Right lobe of liver (tissue), 6 donors: Measurements from ENCODE around the gene CUEDC1. TPM values are rescaled to one million over a fixed set of nuclear protein-coding genes. Genes with fewer than 3 reads are reported as not detected.
A peak's percentile ranks its signal among the peaks of the same experiment; 100 is the strongest.

Source experiments
- ATAC-seq, 4 donors: fragments of 200-7000 bp; cut with Tn5 transposase; one replicate each; pipeline ENCODE4 v1.9.1; 2020; ENCODE audit warnings: mild to moderate bottlenecking in 4 of 4, moderate library complexity in 4 of 4
- DNase-seq, 3 donors: peaks; one replicate each; pipeline ENCODE4 v3.0.0-alpha.2; 2020
- H3K27ac ChIP-seq, 3 donors: fragments of 200-600 bp; one replicate each; pipeline ENCODE4 v1.8.0; 2022
- H3K27me3 ChIP-seq, 2 donors: fragments of 200-600 bp; one replicate each; pipeline ENCODE4 v1.8.0; 2022
- H3K36me3 ChIP-seq, 4 donors: fragments of 200-600 bp; sonication (generic) in 1 of 4; one replicate each; pipeline versions ENCODE4 v1.5.1 to v1.8.0; 2017 to 2022; ENCODE audit warnings: control low read depth in 1 of 4
- H3K4me1 ChIP-seq, 4 donors: fragments of 200-600 bp; sonication (generic) in 1 of 4; one replicate each; pipeline versions ENCODE4 v1.5.1 to v1.8.0; 2017 to 2022; ENCODE audit warnings: control low read depth in 1 of 4
- H3K4me3 ChIP-seq, 3 donors: fragments of 200-600 bp; one replicate each; pipeline ENCODE4 v1.8.0; 2022
- H3K9me3 ChIP-seq, 4 donors: fragments of 200-600 bp; sonication (generic) in 1 of 4; one replicate each; pipeline versions ENCODE4 v1.5.1 to v1.8.0; 2017 to 2022; ENCODE audit warnings: control low read depth in 1 of 4
- POLR2A ChIP-seq: fragments of 450-650 bp; IDR thresholded peaks from one replicate; pipeline ENCODE4 v1.6.1; 2017; ENCODE audit warnings: antibody characterized with exemption, mild to moderate bottlenecking
- WGBS: methylation state at CpG from one replicate; pipeline ENCODE4 v1.1.6; 2018; ENCODE audit warnings: low coverage, low lambda C conversion rate; ENCODE audit not compliant: insufficient coverage; ENCODE audit errors: missing lambda C conversion rate; 5-methylcytosine and 5-hydroxymethylcytosine counted together
- intact Hi-C, 2 donors: fragments of 100-400 bp; cut with DNase I; formaldehyde crosslinking; loops; one replicate each; pipeline versions ENCODE4 v1.11.2 to v1.14.1; 2022
- total RNA-seq, 6 experiments: library from RNA; depleted of rRNA in 2 of 6; stranded (reverse); fragments of >200 nt in 2 of 6; fragmentation: NEBNext Ultra II Directional in 3 of 6; extraction: Animal tissue kit (Norgen Biotek cat#: 25700) in 3 of 6; gene quantifications; one replicate each; pipeline versions ENCODE4 v1.1.0 to v1.2.4, GENCODE V29; 2016 to 2023
- TF ChIP-seq, protein P1 (sequence below), 4 donors: fragments of 200-600 bp in 3 of 4; fragments of 450-650 bp in 1 of 4; IDR thresholded peaks; one replicate each; pipeline versions ENCODE4 v1.5.1 to v1.8.0; 2016 to 2022; ENCODE audit warnings: antibody characterized with exemption in 4 of 4, mild to moderate bottlenecking in 2 of 4
- donor health status: DM: no; HTN: yes; CAD: no.
- donor health status: DM: no; HTN: no; CAD: no.
- donor health status: DM: no; HTN: no; CAD: no.
- donor health status: DM: no; HTN: yes; CAD: no.
- donor health status: DM: no; HTN: yes; CAD: no.

Gene CUEDC1
- total RNA-seq, 6 experiments from 2014 or later = 4.0 to 8.5 (median 5.5) TPM

DNA sequence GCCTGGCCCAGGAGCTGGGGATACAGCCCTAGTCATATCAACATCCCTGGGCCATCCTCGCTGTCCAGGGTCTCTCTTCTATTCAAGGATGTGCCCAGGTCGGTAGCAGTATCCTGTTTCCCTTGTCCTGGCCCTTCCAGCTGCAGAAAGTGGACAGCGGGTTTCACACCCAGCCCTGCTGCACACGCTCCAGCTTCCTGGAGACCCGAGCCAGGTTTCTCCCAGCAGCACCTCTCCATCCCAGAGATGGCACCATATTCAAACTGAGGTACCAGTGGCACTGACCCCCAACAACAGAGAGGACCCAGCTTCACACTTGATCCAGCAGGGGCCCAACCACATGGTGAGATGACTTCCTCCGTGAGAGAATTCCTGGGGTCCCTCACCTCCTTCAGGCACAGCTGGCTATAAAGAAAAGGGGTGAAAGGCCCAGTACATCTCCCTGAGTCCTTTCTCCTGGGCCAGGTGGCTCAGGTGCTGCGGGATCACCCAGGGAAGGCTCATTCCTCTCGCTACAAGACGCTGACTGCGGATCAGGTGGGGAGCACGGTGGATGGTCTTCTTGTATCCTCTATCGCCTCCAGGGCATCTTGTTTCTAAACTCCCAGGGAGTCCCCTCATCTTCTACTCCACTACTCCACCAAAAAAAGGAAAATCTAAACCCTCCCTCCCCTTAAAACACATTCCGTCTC, 1.4 kb downstream of the CUEDC1 start:
- H3K36me3 ChIP-seq = no peaks in the 10 kb centered on the region
- H3K27me3 ChIP-seq = no peaks in the 10 kb centered on the region
- peak overlapping the region in 1 of 3 donors; percentile 84 for H3K27ac ChIP-seq
- H3K9me3 ChIP-seq = no peaks in the 10 kb centered on the region
- peak overlapping the region in 2 of 3 donors; percentile 66 to 67 for H3K4me3 ChIP-seq
- no peak for DNase-seq
- intact Hi-C loops = no loop called here
- ATAC-seq = peak in 1 of 4 donors; percentile 2
- TF ChIP-seq, protein P1, sequence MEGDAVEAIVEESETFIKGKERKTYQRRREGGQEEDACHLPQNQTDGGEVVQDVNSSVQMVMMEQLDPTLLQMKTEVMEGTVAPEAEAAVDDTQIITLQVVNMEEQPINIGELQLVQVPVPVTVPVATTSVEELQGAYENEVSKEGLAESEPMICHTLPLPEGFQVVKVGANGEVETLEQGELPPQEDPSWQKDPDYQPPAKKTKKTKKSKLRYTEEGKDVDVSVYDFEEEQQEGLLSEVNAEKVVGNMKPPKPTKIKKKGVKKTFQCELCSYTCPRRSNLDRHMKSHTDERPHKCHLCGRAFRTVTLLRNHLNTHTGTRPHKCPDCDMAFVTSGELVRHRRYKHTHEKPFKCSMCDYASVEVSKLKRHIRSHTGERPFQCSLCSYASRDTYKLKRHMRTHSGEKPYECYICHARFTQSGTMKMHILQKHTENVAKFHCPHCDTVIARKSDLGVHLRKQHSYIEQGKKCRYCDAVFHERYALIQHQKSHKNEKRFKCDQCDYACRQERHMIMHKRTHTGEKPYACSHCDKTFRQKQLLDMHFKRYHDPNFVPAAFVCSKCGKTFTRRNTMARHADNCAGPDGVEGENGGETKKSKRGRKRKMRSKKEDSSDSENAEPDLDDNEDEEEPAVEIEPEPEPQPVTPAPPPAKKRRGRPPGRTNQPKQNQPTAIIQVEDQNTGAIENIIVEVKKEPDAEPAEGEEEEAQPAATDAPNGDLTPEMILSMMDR (IDR thresholded peaks at IDR 0.05) = no peak
- TF ChIP-seq POLR2A = no peak
- H3K4me1 ChIP-seq = peaks cover 0 to 28% (median 3%) of the 10 kb centered on the region in 4 donors
- WGBS = 66% methylated on average over 6 of the region's 13 CpGs

DNA sequence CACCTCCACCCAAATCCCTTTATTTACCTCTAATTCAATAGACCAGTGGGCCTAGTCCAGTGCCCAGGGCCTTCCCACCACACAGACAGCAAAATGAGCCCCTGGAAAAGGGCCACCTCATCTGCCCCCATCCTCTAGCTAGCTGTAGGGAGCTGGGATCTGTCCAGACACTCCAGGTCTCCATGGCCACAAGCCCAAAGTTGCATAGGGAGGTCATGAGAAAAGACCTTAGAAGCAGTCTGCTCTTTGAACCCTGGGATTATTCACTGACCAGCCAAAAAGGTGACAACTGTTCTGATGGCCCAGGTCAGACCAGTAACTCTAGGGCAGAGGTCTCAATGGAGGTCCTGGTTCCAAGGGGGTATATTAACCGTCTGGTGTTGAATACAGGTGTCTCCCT, 2.0 kb downstream of the CUEDC1 start:
- H3K4me3 ChIP-seq = no peak overlapping the region
- intact Hi-C loops = no loop called here
- no peak overlapping the region for H3K27ac ChIP-seq
- no peaks in the 10 kb centered on the region for H3K27me3 ChIP-seq
- ATAC-seq = peak; percentile 44 to 59 (median 56)
- no peaks in the 10 kb centered on the region for H3K9me3 ChIP-seq
- DNase-seq = peak in 1 of 3 donors; percentile 68
- no CpG with 5 or more reads among the region's 1 CpG for WGBS
- H3K36me3 ChIP-seq = no peaks in the 10 kb centered on the region
- TF ChIP-seq, protein P1 (IDR thresholded peaks at IDR 0.05) = no peak
- TF ChIP-seq POLR2A = no peak
- H3K4me1 ChIP-seq = peaks cover 0 to 28% (median 3%) of the 10 kb centered on the region in 4 donors

DNA sequence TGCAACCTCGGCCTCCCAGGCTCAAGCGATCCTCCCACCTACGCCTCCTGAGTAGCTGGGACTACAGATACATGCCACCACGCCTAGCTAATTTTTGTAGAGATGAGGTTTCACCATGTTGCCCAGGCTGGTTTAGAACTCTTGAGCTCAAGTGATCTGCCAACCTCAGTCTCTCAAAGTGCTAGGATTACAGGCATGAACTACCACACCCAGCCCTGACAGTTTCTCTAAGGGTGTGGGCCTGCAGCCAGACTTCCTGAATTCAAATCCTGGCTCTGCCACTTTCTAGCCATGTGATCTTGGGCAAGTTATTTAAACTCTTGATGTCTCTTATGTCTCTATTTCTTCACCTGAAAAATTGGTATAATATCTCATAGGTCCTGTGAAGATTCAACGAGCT, 5.6 kb downstream of the CUEDC1 start:
- 25% methylated on average over 1 of the region's 5 CpGs for WGBS
- no peaks in the 10 kb centered on the region for H3K9me3 ChIP-seq
- peaks cover 0 to 44% (median 8%) of the 10 kb centered on the region in 4 donors for H3K4me1 ChIP-seq
- no peaks in the 10 kb centered on the region for H3K27me3 ChIP-seq
- no peak for ATAC-seq
- no peak overlapping the region for H3K4me3 ChIP-seq
- no peaks in the 10 kb centered on the region for H3K36me3 ChIP-seq
- intact Hi-C loops = no loop called here
- DNase-seq = no peak
- TF ChIP-seq POLR2A = no peak
- TF ChIP-seq, protein P1 (IDR thresholded peaks at IDR 0.05) = no peak
- H3K27ac ChIP-seq = peak overlapping the region in 2 of 3 donors; percentile 33 to 57

DNA sequence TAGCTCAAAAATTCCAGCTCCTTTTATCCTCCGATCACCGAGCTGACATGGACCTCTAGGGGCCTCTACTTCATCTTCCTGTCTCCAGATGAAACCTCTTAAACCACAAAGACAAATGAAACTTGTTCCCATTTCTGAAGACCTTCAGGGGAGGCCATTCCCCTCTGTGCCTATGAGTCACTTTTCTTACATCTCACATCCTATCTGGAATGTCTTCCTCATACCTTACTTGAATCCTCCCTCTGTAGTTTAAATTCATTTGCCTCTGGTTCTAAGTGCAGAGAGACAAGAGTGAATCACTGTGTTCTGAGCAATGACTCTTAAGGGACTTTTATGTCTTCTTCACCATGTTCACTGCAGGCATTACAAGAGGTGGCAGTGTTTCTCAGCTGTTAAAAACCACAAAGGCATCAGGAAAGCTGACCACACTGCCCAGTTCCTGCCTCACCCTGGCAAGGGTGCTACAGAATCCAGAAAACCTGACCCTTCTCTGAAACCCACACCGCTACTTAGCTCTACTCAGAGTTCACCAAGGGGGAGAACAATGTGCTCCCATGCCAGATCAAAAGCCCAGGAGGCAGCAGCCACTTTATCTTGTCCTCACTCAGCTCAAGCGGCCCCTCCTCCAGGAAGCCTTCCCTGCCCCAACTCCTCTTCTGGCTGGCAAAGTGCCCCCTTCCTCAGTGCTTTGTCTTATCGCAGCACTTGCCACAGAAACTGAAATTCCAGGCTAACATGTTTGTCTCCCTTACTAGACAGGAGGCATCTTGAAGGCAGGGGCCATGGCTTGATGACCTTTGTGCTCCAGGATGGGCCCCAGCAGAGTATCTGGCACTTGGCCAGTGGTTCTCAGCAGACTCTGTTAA, 6.4 kb downstream of the CUEDC1 start:
- intact Hi-C loops = no loop called here
- peaks cover 0 to 36% (median 7%) of the 10 kb centered on the region in 4 donors for H3K4me1 ChIP-seq
- WGBS = 72% methylated on average over 3 of the region's 5 CpGs

More for the DNA sequence above, 6.4 kb downstream of the CUEDC1 start:
- Histone ChIP-seq H3K9me3 (no peaks in the 10 kb centered on the region), H3K27ac (peak overlapping the region in 2 of 3 donors; percentile 33 to 57), H3K27me3 (no peaks in the 10 kb centered on the region), H3K4me3 (no peak overlapping the region), H3K36me3 (no peaks in the 10 kb centered on the region)
- ATAC-seq (peak in 1 of 4 donors; percentile 3), DNase-seq (no peak)
- TF ChIP-seq, protein P1 (IDR thresholded peaks at IDR 0.05) = no peak
- no peak for TF ChIP-seq POLR2A
